ENCODE results near the gene FBXL4.
"Not testable (repeated sequence)": the region's sequence is repeated elsewhere in the genome, so short reads cannot be mapped to it uniquely, and the experiment has no call there.

Gene FBXL4

GRCh38 chr6:98945311-98946115, 2.2 kb downstream of the FBXL4 start:
- DNase-seq = no peak

DNA sequence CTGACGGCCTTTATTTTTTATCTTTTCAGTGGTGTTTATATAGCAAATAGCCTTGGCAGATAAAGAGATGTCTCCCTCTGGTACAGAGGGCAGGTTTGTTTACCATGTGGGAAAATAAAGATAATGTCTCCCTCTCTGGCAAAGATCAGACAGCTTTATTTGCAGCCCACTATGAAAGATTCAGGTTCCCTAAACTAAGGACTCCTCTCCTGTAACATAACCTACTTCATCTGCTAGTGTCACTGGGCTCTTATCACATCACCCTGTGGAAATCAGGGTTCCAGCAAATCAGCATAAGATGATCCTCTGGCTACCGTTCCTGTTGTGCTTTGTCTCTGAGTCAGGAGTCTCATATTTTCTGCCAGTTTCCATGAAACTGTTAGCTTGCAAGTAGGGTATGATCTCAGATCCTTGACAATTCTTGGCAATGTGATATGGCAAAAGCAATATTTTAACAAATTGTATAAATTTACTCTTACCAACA, 3.1 kb downstream of the FBXL4 start:
- peak; percentile 30 for DNase-seq

DNA sequence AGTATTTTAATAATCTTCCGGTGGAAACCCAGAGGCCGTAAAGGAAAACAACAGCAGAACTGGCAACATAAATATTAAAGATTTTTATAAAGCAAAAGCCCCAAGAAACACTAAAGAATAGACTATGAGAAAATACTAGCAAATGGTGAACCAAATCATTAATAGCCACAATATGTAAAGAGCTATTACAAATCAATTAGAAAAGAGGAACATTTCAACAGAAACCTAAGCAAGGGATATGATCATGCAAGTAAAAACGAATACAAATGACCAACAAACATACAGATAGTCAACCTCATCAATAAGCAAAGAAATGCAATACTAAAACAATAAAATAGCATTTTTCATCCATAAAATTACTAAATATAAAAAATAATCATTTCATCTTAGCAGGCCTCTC, 3.6 kb downstream of the FBXL4 start:
- no peak for DNase-seq

GRCh38 chr6:98942263-98942803, 5.4 kb downstream of the FBXL4 start:
- DNase-seq = no peak

DNA sequence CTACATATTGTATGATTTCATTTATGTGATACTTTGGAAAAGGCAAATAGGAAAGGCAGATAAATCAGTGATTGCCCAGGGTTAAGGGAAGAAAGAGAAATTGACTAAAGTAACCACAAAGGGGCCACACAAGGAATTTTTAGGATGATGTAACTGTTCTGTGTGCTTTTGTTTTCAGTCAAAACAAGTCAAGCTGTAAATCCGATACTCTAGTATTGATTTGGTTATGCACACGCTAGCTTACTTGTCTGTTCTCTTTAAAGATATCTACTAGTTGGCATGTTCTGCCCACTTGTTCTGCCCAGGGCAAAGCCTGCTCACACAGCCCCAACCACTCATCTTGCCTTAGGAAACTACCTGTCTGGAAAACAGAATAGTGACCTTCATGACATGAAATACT, 6.4 kb downstream of the FBXL4 start:
- DNase-seq = no peak

- no peak for DNase-seq
Measured at GRCh38 chr6:98937351-98937750, 10.4 kb downstream of the FBXL4 start.

DNA sequence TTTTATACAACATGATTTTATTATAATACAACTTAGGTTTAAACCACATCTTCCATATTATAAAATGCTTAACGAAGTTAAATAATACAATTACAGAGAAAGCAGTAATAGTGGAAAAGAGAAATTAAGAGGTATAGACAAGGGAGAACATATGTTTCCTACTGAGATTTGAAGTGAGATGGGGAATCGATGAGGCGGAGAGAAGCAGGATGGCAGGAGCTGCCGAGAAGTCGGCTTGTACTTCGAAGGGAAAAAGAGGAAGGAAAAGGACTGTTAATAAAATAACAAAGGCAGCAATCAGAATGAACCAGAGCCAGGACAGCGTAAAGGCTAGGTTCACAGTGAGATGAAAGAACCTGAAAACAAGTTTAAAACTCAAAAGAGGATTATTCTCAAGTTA, 15.4 kb downstream of the FBXL4 start:
- no peak for DNase-seq

DNA sequence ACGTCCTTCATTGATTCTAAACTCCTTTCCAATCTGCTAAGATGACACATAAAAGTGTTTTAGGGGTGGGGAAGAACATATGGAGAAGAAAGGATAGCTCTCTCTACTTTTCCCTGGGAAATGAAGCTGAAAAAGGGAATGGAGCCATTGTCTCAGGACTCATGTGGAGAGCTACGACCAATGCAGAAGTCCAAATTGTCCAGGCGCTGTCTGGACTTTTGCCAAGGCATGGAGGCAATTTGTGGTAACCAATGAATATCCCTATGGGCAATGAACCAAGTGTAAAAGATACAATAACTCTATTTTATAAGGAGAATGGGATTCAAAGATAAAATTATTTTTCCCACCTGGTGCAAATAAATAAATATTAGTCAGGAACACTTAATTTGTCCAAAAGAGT, 16.1 kb downstream of the FBXL4 start:
- DNase-seq = no peak

DNA sequence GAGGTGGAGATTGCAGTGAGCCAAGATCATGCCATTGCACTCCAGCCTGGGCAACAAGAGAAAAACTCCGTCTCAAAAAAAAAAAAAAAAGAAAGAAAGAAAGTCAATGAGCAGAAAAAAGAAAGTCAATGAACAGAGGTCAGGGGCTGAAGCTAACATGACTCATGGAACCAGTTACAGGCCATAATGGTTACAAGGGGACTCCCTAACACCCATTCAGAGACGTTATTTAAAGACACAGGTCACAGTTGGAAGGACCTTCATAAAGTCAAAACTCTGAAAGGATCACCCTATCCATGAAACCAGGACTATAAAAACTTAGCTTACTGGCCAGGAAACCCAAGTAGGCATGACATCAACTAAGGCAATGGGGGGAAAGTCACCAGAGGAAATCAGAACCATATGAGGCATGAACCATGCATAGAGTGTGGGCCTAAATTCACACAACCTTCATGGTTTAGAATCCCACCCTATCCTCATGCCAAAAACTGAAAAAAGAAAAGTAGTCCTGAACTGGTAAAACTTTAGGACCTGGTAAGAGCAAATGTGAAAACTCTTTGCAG, 18.2 kb downstream of the FBXL4 start:
- peak; percentile 8 for DNase-seq

DNA sequence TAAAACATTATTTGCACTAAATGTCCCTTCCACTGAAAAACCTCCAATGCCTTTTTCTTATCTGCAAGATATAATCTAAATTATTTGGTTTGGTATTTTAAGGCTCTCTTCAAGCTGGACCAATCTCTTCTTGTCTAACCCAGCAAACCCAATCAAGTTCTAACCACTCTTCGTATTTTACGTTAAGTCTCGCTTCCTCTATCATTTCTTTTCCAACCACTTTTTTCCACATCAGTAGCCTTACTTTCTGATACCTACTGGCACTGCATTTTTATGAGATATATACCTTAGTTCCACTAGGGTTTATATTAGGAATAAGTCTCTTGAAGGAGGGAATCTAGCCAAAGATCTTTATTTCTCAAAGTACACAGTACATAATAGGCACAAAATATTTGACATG, 19.1 kb downstream of the FBXL4 start:
- no peak for DNase-seq

- DNase-seq = peak; percentile 51
Measured at GRCh38 chr6:98927534-98927933, 20.2 kb downstream of the FBXL4 start.

DNA sequence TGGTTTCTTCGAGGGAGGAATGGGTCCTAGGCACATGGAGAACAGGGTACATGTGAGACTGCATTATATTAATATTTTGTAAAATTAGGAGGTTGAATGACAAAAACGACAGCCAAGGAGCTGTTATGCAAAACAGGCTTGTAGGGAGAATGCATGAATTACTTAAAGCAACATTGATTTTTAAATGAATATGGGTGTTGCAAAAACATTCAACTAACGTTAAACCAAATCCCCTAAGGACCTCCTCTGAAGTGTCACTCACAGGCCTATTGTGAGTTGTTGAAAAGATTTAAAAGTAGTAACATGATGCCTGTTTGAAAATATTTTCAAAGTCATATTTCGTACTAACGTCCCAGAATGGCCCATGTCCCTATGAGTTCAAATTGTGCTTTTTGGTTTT, 21.9 kb downstream of the FBXL4 start:
- no peak for DNase-seq

DNA sequence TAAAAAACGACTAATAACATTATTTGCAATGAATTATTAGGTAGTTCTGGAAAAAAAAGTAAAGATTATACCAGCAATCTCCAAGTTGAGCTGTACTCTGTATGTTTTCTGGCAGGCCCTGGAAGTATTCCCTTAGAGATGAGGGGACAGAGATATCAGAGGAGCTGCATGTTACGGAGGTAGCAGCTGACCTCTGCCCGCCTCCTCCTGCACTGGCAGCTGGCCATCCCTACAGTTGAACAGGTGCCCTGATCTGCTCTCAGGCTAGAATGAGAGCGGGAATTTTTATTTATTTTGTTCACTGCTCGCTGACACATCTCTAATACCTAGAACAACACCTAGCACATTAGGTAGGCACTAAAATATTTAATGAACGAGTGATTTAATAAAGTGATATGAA, 23.1 kb downstream of the FBXL4 start:
- no peak for DNase-seq

DNA sequence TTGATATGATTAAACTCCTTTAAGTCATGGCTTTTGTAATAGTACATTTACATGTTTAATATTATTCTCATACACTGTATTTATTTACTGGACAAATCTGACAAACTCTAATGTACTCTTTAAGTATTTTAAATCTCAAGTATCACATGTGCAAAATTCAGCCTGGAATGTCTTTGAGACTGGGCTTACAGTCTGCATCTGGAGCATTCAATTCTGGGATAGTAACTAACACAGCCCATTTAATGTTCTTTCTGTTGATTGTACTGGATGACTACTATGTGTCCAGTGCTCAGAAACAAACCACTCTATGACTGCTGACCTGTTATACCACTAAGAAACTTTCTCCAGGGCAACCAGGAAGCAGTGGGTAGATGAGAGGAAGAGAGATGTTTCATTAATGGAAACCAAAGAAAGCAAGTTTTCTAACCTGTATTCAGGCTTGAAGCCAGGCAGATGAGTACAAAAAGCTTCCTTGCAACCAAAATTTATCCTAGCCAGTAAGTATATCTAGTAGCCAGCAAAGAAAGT, 26.8 kb downstream of the FBXL4 start:
- no peak for DNase-seq

GRCh38 chr6:98910946-98911345, 36.8 kb downstream of the FBXL4 start:
- not testable (repeated sequence) for DNase-seq

DNA sequence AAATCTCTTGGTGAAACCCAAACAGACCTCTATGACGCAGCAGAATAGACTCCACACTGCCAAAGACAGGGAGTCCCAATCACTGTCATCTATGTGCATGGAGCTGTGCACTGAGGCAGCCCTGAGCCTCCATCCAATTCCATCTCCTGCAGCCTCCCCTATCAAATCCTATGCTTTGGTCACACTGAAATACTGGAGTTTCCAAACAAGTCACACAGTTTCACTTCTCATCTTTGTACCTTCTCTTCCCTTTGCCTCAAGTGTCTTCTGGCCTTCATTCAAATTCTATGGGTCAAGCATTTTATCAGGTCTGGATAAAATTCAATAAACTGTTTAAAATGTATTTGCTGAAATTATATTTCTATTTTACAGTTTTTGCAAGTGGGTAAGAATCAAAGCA, 38.5 kb downstream of the FBXL4 start:
- no peak for DNase-seq

GRCh38 chr6:98906342-98906741, 41.4 kb downstream of the FBXL4 start:
- DNase-seq = not testable (repeated sequence)

GRCh38 chr6:98905759-98906158, 42.0 kb downstream of the FBXL4 start:
- DNase-seq = no peak

DNA sequence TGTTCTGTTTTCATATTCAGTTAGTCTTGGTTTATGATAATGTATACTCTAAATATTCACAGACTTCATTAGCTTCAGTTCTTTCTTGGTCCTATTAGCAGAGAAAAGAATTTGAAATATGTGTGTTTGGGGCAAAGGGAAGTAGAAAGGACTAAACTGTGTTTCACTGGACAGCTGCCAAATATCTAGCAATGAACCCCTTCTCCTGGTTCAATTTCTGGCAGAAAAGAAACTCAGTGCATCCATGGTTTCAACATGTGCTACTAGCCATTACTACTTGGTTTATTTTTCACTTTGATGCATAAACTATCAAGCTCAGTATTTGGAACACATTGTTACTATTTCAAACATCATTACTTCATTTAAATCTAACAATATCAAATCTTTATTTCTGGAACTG, 43.6 kb downstream of the FBXL4 start:
- DNase-seq = no peak

- DNase-seq = no peak
Measured at GRCh38 chr6:98900706-98901105, 47.0 kb downstream of the FBXL4 start.

DNA sequence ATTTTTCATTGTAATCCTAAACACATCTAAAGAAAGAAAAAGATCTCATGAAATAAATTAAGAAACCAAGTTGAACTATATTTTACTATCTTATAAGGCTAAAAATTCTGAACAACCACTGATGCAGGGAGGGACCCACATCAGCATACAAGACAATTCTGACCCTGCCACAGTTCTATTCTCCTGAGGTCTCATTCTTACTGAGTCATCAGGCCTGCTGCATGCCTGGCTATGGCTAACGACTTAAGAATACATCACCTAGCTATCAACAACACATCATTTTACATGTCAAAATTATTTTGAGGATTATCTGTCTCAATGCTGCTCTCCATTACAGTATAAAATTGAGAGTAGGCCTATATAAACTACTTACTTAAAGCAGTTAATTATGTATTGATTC, 52.9 kb downstream of the FBXL4 start:
- no peak for DNase-seq

DNA sequence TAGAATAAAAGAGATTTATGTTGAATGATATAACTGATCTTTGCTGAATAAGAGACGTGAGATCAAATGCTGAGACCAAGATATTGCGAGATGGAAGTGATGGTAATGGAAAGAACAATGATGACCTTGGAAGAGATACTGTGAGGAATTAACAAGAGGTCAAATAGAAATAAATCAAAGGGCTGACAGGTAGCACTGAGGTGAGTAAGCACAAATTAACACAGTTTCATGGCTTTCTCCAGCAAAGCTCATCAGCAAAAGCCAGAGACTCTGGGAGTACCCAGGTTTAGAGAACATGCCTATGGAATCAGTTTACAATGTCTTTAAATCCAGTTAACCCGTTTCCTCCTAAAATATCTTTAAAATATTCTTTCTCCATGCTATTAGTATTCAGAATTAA, 60.1 kb downstream of the FBXL4 start:
- no peak for DNase-seq

DNA sequence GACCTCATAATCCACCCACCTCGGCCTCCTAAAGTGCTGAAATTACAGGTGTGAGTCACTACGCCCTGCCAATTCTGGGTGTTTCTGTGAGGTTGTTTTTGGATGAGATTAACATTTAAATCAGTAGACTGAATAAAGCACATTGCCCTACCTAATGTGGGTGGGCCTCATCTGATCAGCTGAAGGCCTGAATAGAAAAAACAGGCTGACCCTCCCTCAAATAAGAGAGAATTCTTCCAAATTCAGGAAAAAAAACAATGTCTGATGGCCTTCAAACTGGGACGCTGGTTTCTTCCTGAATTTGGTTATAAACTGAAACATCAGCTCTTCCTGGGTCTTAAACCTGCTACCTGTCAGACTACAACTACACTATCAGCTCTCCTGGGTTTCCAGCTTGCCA, 62.4 kb downstream of the FBXL4 start:
- no peak for DNase-seq

GRCh38 chr6:98880486-98880885, 67.3 kb downstream of the FBXL4 start:
- DNase-seq = no peak

All from kidney glomerular epithelial cell (primary cell).